ENCODE data around the gene ARHGAP8.

Gene ARHGAP8

GRCh38 chr22:44909241-44909640 lies 156.9 kb downstream of the ARHGAP8 start:
- Histone ChIP-seq H3K36me3 (ENCODE audit: insufficient read depth, low read length) (no peaks in the 10 kb centered on the region), H3K27me3 (ENCODE audit: insufficient read depth, low read length, poor library complexity, severe bottlenecking) (no peaks in the 10 kb centered on the region), H3K9me2 (replicated peaks; ENCODE audit: low read depth, low read length) (no peaks in the 10 kb centered on the region), H3K4me2 (ENCODE audit: low read depth, low read length, poor library complexity, severe bottlenecking) (no peak overlapping the region), H3K4me1 (ENCODE audit: insufficient read depth, low read length, poor library complexity, severe bottlenecking) (no peaks in the 10 kb centered on the region), H3K9ac (ENCODE audit: low read depth, low read length, poor library complexity, severe bottlenecking) (no peak overlapping the region), H3F3A (ENCODE audit: low read depth) (no peaks in the 10 kb centered on the region), H3K9me3 (ENCODE audit: insufficient read depth, low read depth, low read length) (no peaks in the 10 kb centered on the region), H2AFZ (ENCODE audit: low read length) (no peak overlapping the region), H4K20me1 (ENCODE audit: insufficient read depth, low read length, poor library complexity, severe bottlenecking) (no peaks in the 10 kb centered on the region), H3K79me2 (ENCODE audit: insufficient read depth, low read length) (no peaks in the 10 kb centered on the region), H3K4me3 (ENCODE audit: low read length, poor library complexity, severe bottlenecking) (no peak overlapping the region)
- TF ChIP-seq, protein P1, sequence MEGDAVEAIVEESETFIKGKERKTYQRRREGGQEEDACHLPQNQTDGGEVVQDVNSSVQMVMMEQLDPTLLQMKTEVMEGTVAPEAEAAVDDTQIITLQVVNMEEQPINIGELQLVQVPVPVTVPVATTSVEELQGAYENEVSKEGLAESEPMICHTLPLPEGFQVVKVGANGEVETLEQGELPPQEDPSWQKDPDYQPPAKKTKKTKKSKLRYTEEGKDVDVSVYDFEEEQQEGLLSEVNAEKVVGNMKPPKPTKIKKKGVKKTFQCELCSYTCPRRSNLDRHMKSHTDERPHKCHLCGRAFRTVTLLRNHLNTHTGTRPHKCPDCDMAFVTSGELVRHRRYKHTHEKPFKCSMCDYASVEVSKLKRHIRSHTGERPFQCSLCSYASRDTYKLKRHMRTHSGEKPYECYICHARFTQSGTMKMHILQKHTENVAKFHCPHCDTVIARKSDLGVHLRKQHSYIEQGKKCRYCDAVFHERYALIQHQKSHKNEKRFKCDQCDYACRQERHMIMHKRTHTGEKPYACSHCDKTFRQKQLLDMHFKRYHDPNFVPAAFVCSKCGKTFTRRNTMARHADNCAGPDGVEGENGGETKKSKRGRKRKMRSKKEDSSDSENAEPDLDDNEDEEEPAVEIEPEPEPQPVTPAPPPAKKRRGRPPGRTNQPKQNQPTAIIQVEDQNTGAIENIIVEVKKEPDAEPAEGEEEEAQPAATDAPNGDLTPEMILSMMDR (conservative IDR thresholded peaks at IDR 0.05; ENCODE audit: low read length) = no peak
- TF ChIP-seq EZH2phosphoT487 (IDR thresholded peaks at IDR 0.05; ENCODE audit: borderline replicate concordance) = no peak

Measured in Loucy (cell line).